Activated T-cell treated with anti-CD3 and anti-CD28 coated beads for 24 hours (primary cell): ENCODE measurements around the gene CAPN9.

Experiments
- DNase-seq: peaks from one replicate; pipeline ENCODE4 v3.0.0-alpha.2; 2020; ENCODE audit warnings: low read depth

The CAPN9 gene

DNA sequence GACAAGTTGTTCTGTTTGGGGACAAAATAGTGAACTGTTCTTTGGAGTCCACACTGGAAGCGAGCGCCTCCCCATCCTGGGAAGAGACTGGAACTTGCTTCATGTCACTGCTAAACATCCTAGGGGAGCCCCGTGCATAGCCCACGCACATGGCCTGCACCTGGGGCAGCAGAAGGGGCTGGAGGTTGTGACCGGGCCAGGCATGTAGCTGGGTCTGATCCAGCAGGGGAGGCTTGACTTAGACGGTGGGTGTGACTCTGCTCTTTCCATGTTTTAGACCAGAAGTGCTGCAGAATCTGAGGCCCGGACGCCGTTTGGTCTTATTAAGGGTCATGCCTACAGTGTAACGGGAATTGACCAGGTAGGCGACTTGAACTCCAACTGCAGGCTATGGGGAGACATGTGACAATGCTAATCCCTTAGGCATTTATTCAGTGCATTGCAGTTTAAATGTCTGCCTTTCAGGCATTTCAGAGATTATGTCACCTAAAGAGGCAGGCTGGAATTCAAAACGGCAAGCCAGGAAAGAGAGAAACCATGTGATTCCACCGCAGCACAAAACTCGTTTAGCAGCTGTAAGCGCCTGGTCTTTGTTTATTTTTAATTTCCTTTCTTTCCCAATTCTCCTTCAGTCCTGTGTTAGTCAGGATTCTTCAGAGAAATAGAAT is 21.8 kb downstream of the CAPN9 start:
- DNase-seq = no peak

DNA sequence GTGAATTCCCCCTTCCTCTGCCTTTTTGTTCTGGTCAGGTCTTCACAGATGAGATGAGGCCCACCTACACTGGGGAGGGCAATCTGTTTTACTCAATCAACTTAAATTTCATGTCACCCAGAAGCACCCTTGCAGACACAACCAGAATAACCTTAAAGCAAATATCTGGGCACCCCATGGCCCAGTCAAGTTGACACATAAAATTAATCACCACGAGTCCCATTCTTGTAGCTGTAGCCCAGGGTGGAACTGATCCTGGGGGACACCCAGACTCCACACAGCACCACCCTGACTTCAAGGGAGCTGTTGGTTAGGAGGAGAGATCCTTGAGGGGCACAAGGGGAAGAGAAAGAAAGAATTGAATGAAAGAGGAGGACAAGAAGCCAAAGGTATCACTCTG is 23.1 kb downstream of the CAPN9 start:
- DNase-seq = no peak

DNA sequence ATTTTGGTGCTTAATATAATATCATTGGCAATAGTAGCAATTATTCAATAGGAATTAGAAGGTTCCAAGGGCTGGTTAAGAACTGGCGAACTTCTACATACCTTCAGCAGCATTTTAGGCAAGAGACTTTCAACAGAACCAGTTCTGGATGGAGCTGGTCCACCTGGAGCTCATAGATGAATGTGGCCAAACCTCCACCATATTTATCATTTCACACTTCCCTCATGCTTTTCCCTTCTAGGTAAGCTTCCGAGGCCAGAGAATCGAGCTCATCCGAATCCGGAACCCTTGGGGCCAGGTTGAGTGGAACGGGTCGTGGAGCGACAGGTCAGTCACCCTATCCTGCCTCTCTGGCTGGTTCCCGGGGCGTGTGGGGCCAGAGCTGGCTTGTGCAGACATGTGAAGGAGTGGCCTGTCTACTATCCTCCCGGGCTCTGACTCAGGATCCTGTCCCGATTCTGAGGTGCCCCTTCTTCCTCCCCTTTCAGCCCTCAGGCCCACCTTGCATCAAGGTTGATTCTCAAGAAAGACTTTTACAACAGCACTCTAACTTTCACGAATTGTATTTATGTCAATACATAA is 24.7 kb downstream of the CAPN9 start:
- no peak for DNase-seq

DNA sequence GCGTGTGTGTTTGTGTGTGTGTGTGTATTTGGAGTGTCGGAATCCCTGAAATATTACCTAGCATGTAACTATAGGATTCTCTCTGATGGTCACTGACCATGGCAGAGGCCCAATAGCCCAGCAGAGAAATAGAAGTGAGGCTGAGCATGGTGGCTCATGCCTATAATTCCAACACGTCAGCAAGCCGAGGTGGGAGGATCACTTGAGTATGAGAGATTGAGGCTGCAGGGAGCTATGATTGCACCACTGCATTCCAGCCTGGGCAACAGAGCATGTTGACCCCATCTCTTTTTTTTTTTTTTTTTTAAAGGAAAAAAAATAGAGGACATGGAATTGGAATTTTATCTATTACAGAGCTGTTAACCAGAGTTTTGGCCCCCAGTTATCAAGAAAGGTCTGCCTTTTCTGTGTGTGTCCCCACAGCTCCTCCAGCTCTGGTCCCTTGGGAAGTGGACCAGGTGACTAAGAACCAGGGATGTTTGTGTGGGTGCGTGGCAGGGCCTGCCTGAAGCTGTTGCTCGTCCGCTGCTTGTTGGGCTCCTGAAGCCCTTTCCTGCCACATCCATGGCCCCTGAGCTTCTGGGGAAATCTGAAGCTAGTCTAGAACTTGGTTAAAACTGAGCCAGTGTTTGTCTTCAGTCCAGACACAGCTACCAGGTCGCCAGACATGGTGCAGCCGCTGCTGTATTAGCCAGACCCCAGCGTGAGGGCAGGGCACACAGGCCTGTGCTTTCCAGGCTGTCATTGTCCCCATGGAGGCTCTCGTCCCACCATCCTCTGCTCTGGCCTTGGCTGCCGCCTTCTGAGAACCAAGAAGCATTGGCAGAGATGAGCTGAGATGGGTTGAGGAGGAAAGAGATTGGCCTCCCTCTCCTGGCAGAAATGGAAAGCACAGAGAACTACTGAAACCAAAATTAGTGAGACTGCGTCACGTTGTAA is 25.5 kb downstream of the CAPN9 start:
- DNase-seq = no peak

DNA sequence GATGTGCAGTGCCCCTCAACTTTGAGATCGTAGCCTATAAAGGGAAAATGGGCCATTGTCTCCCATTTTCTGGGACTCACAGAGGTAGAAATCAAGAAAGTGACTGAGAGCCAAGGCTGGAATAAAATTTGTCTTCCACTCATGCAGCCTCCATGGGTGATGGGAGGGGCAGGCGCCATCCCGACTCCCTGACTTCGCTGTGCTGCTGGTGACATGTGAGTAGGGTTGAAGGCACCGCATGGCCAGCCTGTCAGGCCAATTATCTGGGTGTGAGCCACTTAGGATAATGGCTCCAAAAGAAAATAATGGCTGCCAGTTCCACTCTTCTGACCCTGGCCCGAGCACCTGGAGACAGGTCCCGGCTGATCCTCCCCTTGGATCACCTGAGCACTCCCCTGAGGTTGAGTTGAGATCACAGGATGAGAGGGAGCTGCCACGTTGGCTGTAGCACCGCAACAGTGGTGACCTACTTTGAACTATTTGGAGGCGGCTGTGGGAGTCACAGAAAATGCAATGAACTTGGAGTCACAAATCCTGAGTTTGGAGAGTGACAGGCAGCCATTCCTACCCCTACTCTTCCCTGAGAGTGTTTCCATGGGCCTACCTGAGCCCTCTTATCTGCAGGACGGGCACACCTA is 26.3 kb downstream of the CAPN9 start:
- no peak for DNase-seq

DNA sequence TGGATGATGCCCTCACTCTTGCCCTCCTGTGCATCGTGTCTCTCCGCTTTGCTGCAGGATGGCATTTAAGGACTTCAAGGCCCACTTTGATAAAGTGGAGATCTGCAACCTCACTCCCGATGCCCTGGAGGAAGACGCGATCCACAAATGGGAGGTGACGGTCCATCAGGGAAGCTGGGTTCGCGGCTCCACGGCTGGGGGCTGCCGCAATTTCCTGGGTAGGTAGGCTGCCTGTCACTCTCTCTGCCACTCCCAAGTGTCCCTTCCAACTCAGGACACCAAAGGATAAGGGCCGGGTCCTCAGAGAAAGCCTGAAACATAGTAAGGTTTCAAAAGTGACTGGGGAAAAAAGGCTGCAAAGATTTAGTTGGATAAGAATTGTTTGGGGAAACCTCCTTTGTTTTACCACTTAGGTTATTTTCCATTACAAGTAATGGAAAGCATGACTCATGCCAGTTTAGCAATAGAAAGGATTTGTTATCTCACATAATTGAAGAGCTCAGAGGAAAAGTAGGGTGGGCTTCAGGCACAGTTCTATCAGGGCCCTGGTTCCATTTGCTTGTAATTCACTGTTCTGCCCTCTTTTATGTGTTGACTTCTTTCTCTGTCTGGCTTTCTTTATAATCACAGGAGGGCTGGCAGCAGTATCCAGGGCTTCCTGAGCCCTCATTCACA is 31.9 kb downstream of the CAPN9 start:
- no peak for DNase-seq

DNA sequence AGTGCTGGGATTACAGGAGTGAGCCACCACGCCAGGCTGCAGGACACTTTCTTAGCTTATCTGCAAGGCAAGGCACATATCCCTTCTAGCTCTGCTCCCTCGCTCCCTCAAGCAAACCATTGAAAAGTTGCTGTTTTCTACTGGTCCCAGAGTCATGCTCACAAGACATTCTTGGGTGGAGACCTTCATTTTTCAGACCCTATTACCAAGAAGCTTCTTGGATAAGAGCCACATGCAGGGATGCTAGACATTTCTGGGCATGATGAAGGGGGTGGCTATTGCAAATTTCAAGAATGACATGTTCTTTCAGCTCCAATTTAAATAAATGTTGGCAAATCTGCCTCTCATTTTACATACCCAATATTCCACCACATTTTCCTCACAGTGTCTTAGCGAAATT is 33.9 kb downstream of the CAPN9 start:
- DNase-seq = no peak

DNA sequence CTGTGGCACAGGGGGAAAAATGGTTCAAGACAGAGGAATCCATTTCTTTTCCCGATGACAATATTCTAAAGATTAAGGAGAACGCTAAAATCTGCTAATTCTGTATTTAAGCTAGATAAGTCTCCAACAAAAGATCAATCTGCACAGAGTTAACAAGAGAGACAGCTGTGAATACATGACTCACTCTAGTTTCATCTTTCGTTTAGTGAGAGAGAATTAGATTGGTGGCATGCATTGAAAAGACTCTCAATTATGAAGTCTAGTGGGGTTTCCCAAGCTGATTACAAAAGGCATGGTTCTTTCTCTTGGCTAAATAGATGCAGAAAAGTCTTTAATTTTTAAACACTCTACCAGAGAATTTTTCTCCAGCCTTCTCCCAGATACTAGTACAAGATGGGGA is 34.4 kb downstream of the CAPN9 start:
- DNase-seq = no peak

DNA sequence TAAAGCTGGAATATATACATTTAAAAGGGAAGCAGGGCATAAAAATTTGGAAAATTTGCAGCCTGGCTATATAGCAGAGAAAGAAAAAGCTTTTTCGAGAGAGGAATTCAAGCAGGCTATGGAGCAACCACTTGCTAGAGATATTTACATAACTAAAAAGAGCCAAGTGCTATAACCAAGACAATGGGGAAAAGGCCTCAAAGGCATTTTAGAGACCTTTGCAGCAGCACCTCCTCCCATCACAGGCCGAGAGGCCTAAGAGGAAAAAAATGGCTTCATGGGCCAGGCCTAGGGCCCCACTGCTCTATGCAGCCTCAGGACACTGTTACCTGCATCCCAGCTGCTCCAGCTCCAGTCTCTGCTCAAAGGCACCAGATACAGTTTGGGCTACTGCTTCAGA is 37.0 kb downstream of the CAPN9 start:
- DNase-seq = no peak

DNA sequence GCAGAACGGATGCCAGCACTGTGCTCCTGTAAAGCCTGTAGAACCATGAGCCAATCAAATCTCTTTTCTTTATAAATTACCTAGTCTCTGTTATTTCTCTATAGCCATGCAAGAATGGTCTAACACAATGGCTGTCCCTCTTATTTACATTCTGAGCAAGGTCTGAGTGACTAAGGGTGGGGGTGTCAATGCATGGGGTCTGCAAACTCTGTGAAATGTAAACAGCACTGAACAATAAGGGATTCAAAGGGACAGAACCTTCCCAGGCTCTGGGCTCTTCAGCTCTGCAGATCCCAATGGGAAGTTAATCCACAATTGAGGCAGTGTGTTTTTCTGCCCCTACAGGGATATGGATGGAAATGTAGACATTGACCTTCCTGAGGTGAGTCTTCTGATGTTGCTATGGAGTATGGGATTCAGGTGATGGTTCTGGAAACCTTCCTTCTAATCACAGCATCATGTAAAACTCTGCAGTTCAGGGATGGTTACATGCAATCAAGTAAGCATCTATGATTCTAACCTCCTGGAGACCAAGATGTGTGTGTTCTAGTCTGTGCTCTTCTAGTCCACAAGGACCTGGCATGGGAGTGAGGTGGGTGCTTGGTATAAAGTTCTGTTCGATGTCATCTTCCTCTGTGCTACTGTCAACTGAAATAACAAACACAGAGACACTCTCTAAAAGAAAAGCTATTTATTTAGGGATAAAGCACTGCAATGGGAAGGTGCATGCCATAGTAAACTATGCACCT is 38.6 kb downstream of the CAPN9 start:
- DNase-seq = no peak

DNA sequence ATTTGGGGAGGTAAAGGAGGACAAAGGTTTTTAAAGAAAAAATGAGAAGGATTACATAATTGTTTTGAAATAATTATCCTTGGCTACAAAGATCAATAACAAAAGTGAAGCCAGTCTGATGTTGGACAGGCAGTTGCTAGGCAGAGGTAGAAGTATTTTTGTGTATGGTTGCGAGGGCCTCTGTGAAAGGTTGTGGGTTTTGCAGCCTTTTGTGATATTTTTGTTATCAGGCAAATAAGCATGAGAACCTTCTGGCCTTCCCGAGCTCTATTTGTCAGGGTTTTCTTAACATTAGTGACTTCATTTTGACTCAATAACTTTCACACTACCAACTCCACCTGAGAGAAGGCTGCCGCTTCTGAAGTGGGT is 39.2 kb downstream of the CAPN9 start:
- DNase-seq = no peak

DNA sequence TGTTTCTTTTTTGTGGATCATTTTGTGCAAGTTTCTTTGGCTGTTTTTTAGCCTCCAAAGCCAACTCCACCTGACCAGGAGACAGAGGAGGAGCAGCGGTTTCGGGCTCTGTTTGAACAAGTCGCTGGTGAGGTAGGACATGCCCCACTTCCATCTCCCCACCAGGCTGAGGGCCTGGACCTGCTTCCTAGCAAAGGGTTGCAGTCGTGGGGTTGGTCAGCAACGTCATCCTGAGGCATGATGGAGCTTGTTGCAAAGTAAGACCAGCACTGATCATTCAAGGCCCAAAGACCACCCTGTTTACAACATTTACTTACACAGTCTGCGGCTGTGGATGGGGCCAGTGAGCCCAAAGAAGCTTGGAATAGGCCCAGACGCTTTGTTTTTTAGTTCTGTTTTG is 40.3 kb downstream of the CAPN9 start:
- no peak for DNase-seq

DNA sequence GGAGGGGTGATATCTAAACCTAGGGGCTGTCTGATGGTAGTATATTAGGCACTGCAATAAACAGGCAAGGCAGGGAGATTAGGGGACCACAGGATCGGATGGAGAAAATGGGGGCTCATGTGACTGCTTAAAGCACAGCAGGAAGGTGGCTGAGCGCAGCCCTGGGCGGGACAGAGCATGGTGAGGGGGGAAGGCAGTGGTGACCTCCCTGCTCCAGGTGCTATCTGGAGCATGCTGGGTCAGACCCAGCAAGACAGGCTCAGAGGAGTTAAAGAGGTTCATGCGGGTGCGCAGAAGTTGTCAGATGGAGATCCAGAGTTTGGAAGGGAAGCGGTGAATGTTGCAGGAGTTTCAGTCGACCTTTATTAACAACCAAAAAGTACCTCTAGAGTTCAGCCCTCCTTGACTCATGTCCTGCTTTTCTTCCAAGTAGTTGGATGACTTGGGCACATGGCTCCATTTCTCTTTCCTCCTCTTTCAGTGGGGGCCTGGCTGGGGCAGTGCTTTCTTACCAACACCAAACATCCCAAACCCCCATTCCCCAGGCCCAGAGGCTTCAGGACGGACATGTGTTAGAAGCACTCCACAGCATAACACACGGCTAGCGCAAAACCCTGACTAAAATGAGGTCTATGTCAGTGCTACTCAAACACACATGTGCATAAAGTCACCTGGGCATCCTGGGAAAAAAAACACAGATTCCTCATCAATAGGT is 41.5 kb downstream of the CAPN9 start:
- no peak for DNase-seq

DNA sequence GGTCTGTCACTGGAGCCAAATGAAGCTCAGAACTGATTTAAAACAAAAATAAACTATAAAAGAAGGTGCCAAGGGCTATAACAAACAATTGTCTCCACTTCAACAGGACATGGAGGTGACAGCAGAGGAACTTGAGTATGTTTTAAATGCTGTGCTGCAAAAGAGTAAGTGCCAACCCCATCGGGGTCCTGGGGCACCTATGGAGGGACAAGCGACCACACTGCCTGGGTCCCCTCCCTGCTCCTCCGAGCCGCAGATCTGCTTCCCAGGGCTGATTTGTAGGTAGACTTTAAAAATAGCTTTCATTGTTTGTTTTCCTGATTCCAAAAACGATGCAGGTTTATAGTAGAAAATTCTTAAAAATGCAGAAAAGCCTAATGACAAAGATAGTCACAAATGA is 42.8 kb downstream of the CAPN9 start:
- no peak for DNase-seq

DNA sequence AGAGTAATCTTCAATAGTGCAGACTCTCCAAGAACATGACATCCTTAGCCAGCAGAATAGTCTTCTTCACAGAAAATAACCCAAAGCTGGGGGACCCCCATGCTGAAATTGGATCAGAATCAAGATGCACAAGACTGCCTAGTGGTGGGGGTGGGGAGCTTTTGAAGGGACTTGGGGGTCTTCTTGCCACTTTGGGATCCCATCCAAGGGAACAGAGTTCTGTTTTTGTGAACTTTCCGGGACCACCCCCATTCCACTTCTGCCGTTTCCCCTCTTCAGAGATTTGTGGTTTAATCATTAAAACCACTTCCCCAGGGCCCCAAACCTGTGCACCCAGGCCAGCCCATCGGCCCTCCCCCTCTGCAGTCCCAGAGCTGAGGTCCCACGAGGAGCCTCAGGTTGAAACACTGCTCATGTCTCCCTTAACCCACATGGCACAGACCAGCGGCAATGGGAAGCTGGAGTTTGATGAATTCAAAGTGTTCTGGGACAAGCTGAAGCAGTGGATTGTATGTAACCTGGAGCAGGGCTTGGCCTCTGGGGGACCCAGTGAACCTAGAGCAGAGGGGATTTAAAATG is 44.9 kb downstream of the CAPN9 start:
- DNase-seq = no peak

DNA sequence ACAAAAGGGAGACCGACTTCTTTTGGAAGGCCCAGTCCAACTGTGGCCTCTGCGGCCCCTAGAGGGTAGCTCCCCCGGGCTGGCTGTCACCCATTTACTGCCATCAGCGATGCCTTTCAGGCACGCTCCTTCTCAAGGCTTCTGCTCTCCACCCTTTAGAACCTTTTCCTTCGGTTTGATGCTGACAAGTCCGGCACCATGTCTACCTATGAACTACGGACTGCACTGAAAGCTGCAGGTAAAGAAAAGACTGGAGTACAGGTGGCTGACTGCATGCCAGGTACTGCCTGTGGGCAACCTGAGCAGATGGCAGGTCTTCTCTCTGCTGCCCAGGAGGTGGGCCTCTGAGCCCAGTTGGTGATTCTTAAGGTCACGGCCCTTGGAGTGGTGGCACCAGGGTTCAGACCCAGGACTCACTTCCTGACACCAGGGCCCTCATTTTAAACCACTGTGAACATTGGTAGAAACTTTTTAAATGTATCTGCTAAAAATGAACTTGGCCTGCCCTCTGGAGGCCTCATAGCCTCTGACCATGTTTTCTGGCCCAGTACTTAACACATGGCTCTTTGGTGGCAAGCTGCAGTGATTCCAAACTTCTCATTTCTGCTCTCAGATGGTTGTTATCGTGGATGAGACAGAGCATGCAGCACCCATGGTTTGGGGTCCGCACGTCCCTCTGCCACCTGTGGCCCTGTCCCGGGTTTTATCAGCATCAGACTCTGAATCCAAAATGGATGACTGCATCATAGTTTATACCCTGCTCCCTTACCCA is 45.7 kb downstream of the CAPN9 start:
- DNase-seq = no peak

DNA sequence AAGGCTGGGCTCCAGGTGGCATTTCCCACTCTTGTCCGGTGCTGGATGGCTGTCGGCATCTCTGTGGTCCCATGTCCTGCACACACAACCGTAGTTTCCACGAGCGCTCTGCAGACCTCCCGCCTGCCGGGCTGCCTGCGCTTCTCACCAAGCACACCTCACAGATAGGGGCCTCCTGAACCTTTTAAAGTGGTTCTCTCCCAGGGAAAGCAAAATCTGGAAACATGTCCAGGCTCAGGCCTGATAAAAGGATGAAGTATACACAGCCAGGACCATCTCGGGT is 46.2 kb downstream of the CAPN9 start:
- DNase-seq = no peak

DNA sequence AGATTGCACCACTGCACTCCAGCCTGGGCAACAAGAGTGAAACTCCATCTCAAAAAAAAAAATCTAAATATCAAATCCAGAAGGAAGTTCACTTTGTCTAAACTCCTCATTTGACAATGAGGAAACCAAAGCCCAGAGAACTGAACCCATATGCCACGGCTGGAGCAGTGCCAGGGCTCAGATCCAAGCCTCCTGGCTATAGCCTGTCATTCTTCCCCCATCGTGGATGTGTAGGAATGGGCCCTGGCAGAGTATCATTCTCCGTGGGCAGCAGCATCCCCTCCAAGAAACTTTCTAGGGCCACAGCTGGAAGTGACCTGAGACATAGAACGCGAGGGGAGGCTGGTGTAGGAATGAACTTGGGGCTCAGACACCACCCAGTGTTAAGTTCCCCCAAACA is 47.2 kb downstream of the CAPN9 start:
- no peak for DNase-seq

DNA sequence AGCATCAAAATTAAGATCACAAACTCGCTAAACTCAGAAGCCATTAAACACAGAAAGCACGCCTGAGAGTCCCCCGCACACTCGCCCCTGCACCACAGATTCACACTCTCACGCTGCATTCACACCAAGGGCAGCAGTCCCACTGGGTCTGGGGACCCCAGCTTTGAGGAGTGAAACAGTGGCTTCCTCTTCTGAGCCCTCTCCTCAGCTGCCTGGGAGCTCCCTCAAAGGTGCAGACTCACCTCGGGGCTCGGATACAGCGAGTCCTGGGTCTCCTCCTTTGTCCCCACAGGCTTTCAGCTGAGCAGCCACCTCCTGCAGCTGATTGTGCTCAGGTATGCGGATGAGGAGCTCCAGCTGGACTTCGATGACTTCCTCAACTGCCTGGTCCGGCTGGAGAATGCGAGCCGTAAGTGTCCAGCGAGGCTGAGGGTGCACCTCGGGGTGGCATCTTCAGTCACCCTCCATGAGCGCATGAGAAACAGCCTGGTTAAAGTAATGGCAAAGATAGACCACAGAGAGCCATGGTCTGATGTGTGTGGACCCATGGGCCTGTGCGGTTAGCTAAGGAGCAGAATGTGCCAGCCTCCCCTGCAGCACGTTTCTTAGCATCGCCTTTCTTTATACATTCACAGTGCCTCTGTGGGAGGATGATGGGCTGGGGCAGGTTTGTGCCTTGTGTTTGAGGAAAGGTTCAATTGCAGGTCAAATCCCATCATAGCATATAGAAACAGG is 47.9 kb downstream of the CAPN9 start:
- no peak for DNase-seq
